Liver (tissue), 9 donors: Measurements from ENCODE around the gene FGFR3. TPM values are rescaled to one million over a fixed set of nuclear protein-coding genes. Genes with fewer than 3 reads are reported as not detected.

ENCODE experiments used
- DNase-seq: peaks from one replicate; pipeline ENCODE4 v3.0.0-alpha.2; 2017; ENCODE audit warnings: low spot score
- H3K27ac ChIP-seq, 2 donors: one replicate each; pipeline ENCODE4 v1.7.0; 2013; ENCODE audit warnings: inconsistent platforms in 2 of 2, low read length in 2 of 2, control low read depth in 1 of 2, low read depth in 1 of 2, mild to moderate bottlenecking in 1 of 2
- H3K27me3 ChIP-seq, 4 donors: one replicate each; pipeline versions ENCODE4 v1.6.1 to v1.7.0; 2013; ENCODE audit warnings: low read length in 3 of 4, inconsistent platforms in 1 of 4, mild to moderate bottlenecking in 1 of 4, moderate library complexity in 1 of 4; ENCODE audit not compliant: control insufficient read depth in 4 of 4, insufficient read depth in 4 of 4
- H3K36me3 ChIP-seq, 4 donors: one replicate each; pipeline versions ENCODE4 v1.6.1 to v1.7.0; 2013; ENCODE audit warnings: low read length in 3 of 4, mild to moderate bottlenecking in 3 of 4, low read depth in 1 of 4, moderate library complexity in 1 of 4; ENCODE audit not compliant: control insufficient read depth in 4 of 4, insufficient read depth in 3 of 4
- H3K4me1 ChIP-seq, 4 donors: one replicate each; pipeline versions ENCODE4 v1.6.1 to v1.7.0; 2013; ENCODE audit warnings: low read length in 3 of 4, mild to moderate bottlenecking in 3 of 4, moderate library complexity in 1 of 4; ENCODE audit not compliant: control insufficient read depth in 4 of 4, insufficient read depth in 4 of 4
- H3K4me3 ChIP-seq, 3 donors: one replicate each; pipeline versions ENCODE4 v1.6.1 to v1.7.0; 2013; ENCODE audit warnings: low read length in 3 of 3, control low read depth in 1 of 3, low read depth in 1 of 3, mild to moderate bottlenecking in 1 of 3
- H3K9ac ChIP-seq, 2 donors: one replicate each; pipeline ENCODE4 v1.7.0; 2013; ENCODE audit warnings: low read length in 2 of 2, mild to moderate bottlenecking in 2 of 2, moderate library complexity in 2 of 2, control low read depth in 1 of 2, low read depth in 1 of 2
- H3K9me3 ChIP-seq, 4 donors: one replicate each; pipeline versions ENCODE4 v1.6.1 to v1.7.0; 2013; ENCODE audit warnings: low read length in 3 of 4; ENCODE audit not compliant: control insufficient read depth in 4 of 4
- EGR1 ChIP-seq, 2 donors: IDR thresholded peaks; 2 replicates each; pipeline ENCODE4 v1.6.1; 2016 to 2018; ENCODE audit warnings: antibody characterized with exemption in 2 of 2, low read depth in 2 of 2
- FOXA1 ChIP-seq: IDR thresholded peaks from 2 replicates; pipeline ENCODE4 v1.6.1; 2016; ENCODE audit warnings: antibody characterized with exemption
- FOXA2 ChIP-seq: IDR thresholded peaks from 2 replicates; pipeline ENCODE4 v1.6.1; 2016; ENCODE audit warnings: antibody characterized with exemption
- GABPA ChIP-seq, 2 donors: IDR thresholded peaks in 1 of 2; conservative IDR thresholded peaks in 1 of 2; 2 replicates each; pipeline ENCODE4 v1.6.1; 2016; ENCODE audit warnings: antibody characterized with exemption in 2 of 2, mild to moderate bottlenecking in 1 of 2, moderate library complexity in 1 of 2
- HNF4A ChIP-seq, 2 donors: conservative IDR thresholded peaks; 2 replicates each; pipeline ENCODE4 v1.6.1; 2016; ENCODE audit warnings: antibody characterized with exemption in 2 of 2, mild to moderate bottlenecking in 2 of 2
- HNF4G ChIP-seq: IDR thresholded peaks from 2 replicates; pipeline ENCODE4 v1.6.1; 2016; ENCODE audit warnings: antibody characterized with exemption
- JUND ChIP-seq, 2 donors: IDR thresholded peaks; 2 replicates each; pipeline ENCODE4 v1.6.1; 2016; ENCODE audit warnings: antibody characterized with exemption in 2 of 2
- NR2F2 ChIP-seq: IDR thresholded peaks from 2 replicates; pipeline ENCODE4 v1.6.1; 2016; ENCODE audit warnings: antibody characterized with exemption
- RAD21 ChIP-seq, 2 donors: IDR thresholded peaks; 2 replicates each; pipeline ENCODE4 v1.6.1; 2016; ENCODE audit warnings: antibody characterized with exemption in 2 of 2, mild to moderate bottlenecking in 2 of 2
- RXRA ChIP-seq, 2 donors: IDR thresholded peaks; 2 replicates each; pipeline ENCODE4 v1.6.1; 2017 to 2018; ENCODE audit warnings: antibody characterized with exemption in 2 of 2, mild to moderate bottlenecking in 1 of 2
- SP1 ChIP-seq: IDR thresholded peaks from 2 replicates; pipeline ENCODE4 v1.6.1; 2018; ENCODE audit warnings: antibody characterized with exemption, mild to moderate bottlenecking
- TAF1 ChIP-seq: conservative IDR thresholded peaks from 2 replicates; pipeline ENCODE4 v1.6.1; 2016; ENCODE audit warnings: antibody characterized with exemption, mild to moderate bottlenecking
- YY1 ChIP-seq: IDR thresholded peaks from 2 replicates; pipeline ENCODE4 v1.6.1; 2016; ENCODE audit warnings: antibody characterized with exemption, mild to moderate bottlenecking
- WGBS: extraction: QIAGEN DNeasy Blood & Tissue Kit; methylation state at CpG from one replicate; pipeline ENCODE4 v1.1.7; 2013; 5-methylcytosine and 5-hydroxymethylcytosine counted together
- polyA plus RNA-seq, 2 donors: library from polyadenylated mRNA; stranded (reverse) in 1 of 2; unstranded in 1 of 2; fragments of 200-250 nt in 1 of 2; fragments of >200 nt in 1 of 2; fragmentation: Nextera tagmentation in 1 of 2; extraction: Ambion mirVana in 1 of 2; gene quantifications; one replicate each; pipeline versions ENCODE4 v1.2.1 to v1.2.3, GENCODE V29; 2013 to 2015
- total RNA-seq, 2 donors: library from RNA; depleted of rRNA; stranded (reverse); fragments of >200 nt; gene quantifications; one replicate each; pipeline ENCODE4 v1.2.3, GENCODE V29; 2014
- TF ChIP-seq, protein P1 (sequence below): fragments of 150-350 bp; IDR thresholded peaks from 2 replicates; pipeline ENCODE4 v1.5.1; 2017; ENCODE audit warnings: improper control_type of control experiment, low read depth, low read length; ENCODE audit not compliant: missing input control
- TF ChIP-seq, protein P2 (sequence below): IDR thresholded peaks from 2 replicates; pipeline ENCODE4 v1.6.1; 2016; ENCODE audit warnings: antibody characterized with exemption, mild to moderate bottlenecking
- TF ChIP-seq, protein P3 (sequence below): IDR thresholded peaks from 2 replicates; pipeline ENCODE4 v1.6.1; 2016; ENCODE audit warnings: antibody characterized with exemption
- TF ChIP-seq, protein P4 (sequence below): IDR thresholded peaks from 2 replicates; pipeline ENCODE4 v1.6.1; 2016; ENCODE audit warnings: antibody characterized with exemption
- TF ChIP-seq, protein P5 (sequence below): IDR thresholded peaks from 2 replicates; pipeline ENCODE4 v1.6.1; 2016; ENCODE audit warnings: antibody characterized with exemption
- donor health status: healthy.
- donor health status: healthy.
- donor health status: healthy.
- donor health status: healthy.
- donor health status: healthy.

The FGFR3 gene
- total and polyA plus RNA-seq, 4 donors, result 5.6 to 40.0 (median 29.1) TPM

DNA sequence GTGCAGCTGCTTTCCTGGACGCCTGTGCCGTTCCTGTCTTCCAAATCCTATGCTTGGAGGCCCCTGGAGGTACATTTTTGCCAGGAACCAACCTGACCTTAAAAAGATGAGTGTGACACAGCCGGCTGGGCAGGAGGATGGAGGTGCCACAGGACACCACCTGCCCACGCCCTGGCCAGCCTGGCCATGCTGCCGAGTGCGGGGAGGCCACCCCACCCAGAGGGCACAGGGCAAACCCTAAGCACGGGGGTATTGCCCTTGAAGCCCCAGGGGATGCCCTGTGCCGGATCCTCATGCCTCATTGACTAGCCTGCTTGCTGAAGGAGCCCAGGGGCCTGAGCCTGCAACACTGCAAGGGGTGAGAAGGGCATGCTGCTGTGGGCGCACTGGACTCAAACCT is 20.1 kb downstream of the FGFR3 start:
- H3K27me3 ChIP-seq, result no peaks in the 10 kb centered on the region

DNA sequence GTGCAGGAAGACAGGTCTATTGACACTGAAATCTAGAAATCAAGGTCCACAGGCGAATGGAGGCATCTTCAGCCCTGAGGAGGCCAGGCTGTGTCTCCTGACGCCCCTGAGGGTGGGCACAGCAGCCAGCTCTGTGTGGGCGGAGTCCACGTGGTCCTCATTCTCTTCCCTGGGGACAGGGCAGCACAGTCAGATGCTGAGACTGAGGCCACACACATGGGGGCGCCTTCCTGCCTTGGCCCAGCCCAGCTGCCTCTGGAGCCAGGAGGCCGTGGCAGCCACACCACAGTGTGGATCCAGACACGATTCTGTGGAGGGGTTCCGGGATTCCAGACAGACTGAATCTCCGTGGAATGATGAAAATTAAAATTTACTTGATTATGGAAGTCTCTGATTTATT is 20.8 kb downstream of the FGFR3 start:
- Histone ChIP-seq H3K4me1 (peaks cover 3 to 30% (median 19%) of the 10 kb centered on the region in 4 donors), H3K27ac (no peak overlapping the region), H3K4me3 (no peak overlapping the region), H3K36me3 (peaks cover 8 to 35% (median 16%) of the 10 kb centered on the region in 4 donors), H3K9ac (no peak overlapping the region), H3K27me3 (no peaks in the 10 kb centered on the region), H3K9me3 (no peaks in the 10 kb centered on the region)
- WGBS, result 77% methylated on average over 9 of the region's 9 CpGs
- no peak for DNase-seq
- TF ChIP-seq, protein P1, sequence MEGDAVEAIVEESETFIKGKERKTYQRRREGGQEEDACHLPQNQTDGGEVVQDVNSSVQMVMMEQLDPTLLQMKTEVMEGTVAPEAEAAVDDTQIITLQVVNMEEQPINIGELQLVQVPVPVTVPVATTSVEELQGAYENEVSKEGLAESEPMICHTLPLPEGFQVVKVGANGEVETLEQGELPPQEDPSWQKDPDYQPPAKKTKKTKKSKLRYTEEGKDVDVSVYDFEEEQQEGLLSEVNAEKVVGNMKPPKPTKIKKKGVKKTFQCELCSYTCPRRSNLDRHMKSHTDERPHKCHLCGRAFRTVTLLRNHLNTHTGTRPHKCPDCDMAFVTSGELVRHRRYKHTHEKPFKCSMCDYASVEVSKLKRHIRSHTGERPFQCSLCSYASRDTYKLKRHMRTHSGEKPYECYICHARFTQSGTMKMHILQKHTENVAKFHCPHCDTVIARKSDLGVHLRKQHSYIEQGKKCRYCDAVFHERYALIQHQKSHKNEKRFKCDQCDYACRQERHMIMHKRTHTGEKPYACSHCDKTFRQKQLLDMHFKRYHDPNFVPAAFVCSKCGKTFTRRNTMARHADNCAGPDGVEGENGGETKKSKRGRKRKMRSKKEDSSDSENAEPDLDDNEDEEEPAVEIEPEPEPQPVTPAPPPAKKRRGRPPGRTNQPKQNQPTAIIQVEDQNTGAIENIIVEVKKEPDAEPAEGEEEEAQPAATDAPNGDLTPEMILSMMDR, result no peak
- TF ChIP-seq NR2F2, result no peak
- no peak for TF ChIP-seq TAF1
- no peak for TF ChIP-seq FOXA1
- no peak for TF ChIP-seq EGR1 (IDR thresholded peaks at IDR 0.05; ENCODE audit: low read depth in 2 of 2)
- TF ChIP-seq YY1, result no peak
- TF ChIP-seq HNF4G, result no peak
- no peak for TF ChIP-seq JUND (IDR thresholded peaks at IDR 0.05)
- TF ChIP-seq, protein P2, sequence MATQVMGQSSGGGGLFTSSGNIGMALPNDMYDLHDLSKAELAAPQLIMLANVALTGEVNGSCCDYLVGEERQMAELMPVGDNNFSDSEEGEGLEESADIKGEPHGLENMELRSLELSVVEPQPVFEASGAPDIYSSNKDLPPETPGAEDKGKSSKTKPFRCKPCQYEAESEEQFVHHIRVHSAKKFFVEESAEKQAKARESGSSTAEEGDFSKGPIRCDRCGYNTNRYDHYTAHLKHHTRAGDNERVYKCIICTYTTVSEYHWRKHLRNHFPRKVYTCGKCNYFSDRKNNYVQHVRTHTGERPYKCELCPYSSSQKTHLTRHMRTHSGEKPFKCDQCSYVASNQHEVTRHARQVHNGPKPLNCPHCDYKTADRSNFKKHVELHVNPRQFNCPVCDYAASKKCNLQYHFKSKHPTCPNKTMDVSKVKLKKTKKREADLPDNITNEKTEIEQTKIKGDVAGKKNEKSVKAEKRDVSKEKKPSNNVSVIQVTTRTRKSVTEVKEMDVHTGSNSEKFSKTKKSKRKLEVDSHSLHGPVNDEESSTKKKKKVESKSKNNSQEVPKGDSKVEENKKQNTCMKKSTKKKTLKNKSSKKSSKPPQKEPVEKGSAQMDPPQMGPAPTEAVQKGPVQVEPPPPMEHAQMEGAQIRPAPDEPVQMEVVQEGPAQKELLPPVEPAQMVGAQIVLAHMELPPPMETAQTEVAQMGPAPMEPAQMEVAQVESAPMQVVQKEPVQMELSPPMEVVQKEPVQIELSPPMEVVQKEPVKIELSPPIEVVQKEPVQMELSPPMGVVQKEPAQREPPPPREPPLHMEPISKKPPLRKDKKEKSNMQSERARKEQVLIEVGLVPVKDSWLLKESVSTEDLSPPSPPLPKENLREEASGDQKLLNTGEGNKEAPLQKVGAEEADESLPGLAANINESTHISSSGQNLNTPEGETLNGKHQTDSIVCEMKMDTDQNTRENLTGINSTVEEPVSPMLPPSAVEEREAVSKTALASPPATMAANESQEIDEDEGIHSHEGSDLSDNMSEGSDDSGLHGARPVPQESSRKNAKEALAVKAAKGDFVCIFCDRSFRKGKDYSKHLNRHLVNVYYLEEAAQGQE, result no peak

More for the DNA sequence above, 20.1 kb downstream of the FGFR3 start:
- DNase-seq, result no peak
- Histone ChIP-seq H3K9me3 (no peaks in the 10 kb centered on the region), H3K9ac (no peak overlapping the region), H3K27ac (no peak overlapping the region), H3K4me1 (peaks cover 5 to 36% (median 23%) of the 10 kb centered on the region in 4 donors), H3K36me3 (peaks cover 8 to 30% (median 16%) of the 10 kb centered on the region in 4 donors), H3K4me3 (no peak overlapping the region)
- WGBS, result 86% methylated on average over 9 of the region's 9 CpGs
- TF ChIP-seq, protein P1, result no peak
- TF ChIP-seq, protein P3, sequence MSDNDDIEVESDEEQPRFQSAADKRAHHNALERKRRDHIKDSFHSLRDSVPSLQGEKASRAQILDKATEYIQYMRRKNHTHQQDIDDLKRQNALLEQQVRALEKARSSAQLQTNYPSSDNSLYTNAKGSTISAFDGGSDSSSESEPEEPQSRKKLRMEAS, result no peak
- TF ChIP-seq GABPA (IDR thresholded peaks at IDR 0.05 in 1 of 2, conservative IDR thresholded peaks at IDR 0.05 in 1 of 2) (no peak), RXRA (IDR thresholded peaks at IDR 0.05) (no peak), HNF4G (no peak), TAF1 (no peak), EGR1 (IDR thresholded peaks at IDR 0.05; ENCODE audit: low read depth in 2 of 2) (no peak), NR2F2 (no peak), RAD21 (IDR thresholded peaks at IDR 0.05) (no peak), SP1 (no peak), FOXA2 (no peak), JUND (IDR thresholded peaks at IDR 0.05) (no peak), HNF4A (conservative IDR thresholded peaks at IDR 0.05) (no peak), YY1 (no peak)
- TF ChIP-seq, protein P4, sequence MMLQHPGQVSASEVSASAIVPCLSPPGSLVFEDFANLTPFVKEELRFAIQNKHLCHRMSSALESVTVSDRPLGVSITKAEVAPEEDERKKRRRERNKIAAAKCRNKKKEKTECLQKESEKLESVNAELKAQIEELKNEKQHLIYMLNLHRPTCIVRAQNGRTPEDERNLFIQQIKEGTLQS, result no peak
- TF ChIP-seq, protein P5, sequence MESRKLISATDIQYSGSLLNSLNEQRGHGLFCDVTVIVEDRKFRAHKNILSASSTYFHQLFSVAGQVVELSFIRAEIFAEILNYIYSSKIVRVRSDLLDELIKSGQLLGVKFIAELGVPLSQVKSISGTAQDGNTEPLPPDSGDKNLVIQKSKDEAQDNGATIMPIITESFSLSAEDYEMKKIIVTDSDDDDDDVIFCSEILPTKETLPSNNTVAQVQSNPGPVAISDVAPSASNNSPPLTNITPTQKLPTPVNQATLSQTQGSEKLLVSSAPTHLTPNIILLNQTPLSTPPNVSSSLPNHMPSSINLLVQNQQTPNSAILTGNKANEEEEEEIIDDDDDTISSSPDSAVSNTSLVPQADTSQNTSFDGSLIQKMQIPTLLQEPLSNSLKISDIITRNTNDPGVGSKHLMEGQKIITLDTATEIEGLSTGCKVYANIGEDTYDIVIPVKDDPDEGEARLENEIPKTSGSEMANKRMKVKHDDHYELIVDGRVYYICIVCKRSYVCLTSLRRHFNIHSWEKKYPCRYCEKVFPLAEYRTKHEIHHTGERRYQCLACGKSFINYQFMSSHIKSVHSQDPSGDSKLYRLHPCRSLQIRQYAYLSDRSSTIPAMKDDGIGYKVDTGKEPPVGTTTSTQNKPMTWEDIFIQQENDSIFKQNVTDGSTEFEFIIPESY, result no peak
